GM18870 (cell line): ENCODE measurements around the gene CENPV.
"Not testable (repeated sequence)": the region's sequence is repeated elsewhere in the genome, so short reads cannot be mapped to it uniquely, and the experiment has no call there.

Experiments
- ATAC-seq: cut with Tn5 transposase; IDR thresholded peaks from one replicate; pipeline ENCODE4 v1.9.1; 2021; ENCODE audit warnings: moderate library complexity; ENCODE audit not compliant: unreplicated experiment

CENPV gene

GRCh38 chr17:16314859-16315258 lies 38.4 kb downstream of the CENPV start:
- ATAC-seq = no peak

GRCh38 chr17:16314189-16314588 lies 39.1 kb downstream of the CENPV start:
- ATAC-seq = no peak

DNA sequence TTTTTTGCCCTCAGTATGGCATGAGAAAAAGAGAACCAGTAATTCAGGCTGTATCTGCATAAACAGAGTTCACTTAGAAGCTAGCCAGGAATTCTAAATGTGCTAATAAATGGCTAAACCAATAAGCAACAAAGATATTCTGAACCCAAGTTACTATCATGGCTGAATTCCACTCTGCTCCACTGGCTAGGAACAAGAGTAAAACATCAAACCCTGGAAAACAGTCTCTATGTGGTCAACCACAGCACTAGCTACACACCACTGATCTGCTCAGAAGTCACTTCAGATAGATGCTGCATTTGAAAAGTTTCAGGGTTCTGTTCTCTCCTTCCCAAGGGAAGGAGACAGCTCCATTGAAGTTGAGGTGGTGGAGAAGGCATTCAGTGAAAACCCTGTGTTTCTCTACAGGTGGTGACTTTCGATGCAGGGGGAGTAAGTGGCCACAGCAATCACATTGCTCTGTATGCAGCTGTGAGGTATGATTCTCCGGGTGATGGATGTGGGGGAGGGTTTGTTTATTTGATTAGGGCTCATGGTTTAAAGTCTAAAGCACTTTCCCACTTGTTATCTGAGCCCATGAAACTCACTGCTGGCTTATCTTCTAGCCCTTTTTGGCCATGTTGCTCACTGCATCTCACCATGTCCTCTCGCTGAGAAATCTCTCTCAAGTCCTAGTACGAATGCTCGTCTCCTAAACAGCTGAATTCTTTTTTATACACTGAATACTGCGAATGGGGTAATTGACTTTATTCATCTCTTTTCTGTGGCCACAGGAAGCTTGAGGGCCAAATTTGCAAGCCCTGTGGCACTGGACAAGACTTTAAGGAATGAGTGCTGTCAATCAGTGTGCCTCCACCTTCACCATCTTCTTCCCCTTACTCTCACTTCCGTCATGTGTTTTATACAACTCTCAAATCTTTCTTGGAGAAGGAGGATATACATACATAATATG lies 39.9 kb downstream of the CENPV start:
- ATAC-seq = no peak

- not testable (repeated sequence) for ATAC-seq
These were observed 41.2 kb downstream of the CENPV start for GRCh38 chr17:16312061-16312460.

DNA sequence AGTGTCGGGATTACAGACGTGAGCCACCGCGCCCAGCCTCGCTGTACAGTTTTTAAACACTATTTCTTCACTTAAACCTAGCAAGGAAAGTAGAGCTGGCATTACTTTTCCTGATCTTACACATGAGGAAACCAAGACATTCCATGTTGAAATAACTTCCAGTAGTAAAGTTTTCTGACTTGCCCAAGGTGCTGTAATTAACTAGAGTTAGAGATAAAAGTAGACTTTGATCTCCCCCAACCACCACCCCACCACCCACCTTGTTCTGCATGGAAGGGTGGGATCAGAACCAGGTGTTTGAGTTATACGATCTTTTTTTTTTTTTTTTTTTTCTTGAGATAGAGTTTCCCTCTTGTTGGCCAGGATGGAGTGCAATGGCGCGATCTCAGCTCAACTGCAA lies 47.1 kb downstream of the CENPV start:
- ATAC-seq = no peak

GRCh38 chr17:16304830-16305229 lies 48.4 kb downstream of the CENPV start:
- ATAC-seq = no peak

- no peak for ATAC-seq
These were observed 50.4 kb downstream of the CENPV start for GRCh38 chr17:16302856-16303255.

DNA sequence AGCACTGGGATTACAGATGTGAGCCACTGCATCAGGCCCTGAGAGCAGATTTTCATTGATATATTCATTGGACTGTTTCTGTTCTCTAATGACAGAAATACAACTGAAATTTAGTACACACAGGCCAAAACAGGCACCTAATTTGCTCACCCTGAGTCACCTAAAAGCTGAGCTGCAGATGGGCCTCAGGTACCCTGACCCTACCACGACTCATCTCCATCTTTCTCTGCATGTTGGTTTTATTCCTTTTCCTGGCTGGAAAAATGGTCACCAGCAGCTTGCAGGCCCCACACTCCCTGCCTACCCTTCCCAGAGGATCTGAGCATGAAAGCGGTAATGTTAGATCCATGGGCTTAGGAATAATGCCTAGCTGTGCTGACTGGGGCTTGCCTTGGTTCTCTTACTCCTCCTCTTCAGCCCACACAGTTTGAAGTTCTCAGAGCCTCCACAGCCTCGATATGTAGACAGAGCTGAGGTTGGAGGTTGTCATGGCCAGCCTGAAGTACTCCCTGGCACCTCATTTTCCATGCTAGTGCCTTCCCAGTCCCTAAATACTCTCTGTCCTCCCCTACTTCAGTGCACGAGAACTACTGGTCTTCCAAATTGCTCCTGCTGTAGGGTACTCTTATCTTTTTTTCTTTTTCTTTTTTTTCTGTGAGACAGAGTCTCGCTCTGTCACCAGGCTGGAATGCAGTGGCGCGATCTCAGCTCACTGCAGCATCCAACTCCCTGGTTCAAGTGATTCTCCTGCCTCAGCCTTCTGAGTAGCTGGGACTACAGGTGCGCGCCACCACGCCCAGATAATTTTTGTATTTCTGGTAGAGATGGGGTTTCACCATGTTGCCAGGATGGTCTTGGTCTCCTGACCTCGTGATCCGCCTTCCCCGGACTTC lies 51.1 kb downstream of the CENPV start:
- no peak for ATAC-seq

DNA sequence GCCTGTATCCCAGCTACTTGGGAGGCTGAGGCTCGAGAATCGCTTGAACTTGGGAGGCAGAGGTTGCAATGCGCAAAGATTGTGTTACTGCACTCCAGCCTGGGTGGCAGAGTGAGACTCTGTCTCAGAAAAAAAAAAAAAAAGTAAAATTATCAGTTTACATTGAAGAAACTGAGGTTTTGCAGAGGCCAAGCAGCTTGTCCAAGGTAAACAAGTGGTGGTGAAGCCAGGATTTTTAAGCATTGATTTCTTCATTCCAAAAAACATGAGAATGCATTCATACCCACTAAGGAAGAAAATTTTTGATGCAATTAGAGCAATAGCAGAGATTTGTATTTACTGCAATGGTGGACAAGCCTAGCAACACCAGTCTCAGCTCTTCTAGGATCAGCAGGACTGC lies 52.7 kb downstream of the CENPV start:
- no peak for ATAC-seq

DNA sequence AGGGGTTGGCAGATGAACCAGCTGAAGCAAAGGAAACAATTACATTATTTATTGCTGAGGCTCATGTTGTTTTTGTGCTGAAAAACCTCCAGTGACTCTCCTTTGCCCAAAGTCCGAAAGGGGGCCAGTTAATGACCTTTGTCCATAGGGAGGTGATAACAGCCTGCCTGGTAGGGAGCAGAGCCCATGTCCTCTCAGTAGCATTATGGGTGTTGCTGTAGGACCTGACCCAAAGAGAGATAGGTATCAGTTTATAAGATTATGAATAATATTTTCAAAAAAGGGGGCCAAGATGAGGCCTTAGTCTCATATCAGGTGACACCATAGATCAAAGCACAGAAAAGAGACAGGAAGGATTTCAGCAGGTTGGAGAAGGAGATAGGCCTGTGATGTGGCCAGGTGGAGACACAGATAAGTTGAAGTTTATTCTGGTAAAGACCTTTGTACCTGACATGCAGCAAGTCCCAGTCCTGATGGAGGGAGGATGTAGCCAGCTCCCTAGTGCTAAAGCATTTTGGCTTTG lies 55.1 kb downstream of the CENPV start:
- ATAC-seq = no peak

GRCh38 chr17:16297367-16298139 lies 55.7 kb downstream of the CENPV start:
- no peak for ATAC-seq

GRCh38 chr17:16296072-16296471 lies 57.2 kb downstream of the CENPV start:
- ATAC-seq = not testable (repeated sequence)

GRCh38 chr17:16294560-16294959 lies 58.7 kb downstream of the CENPV start:
- no peak for ATAC-seq

- ATAC-seq = no peak
These were observed 59.3 kb downstream of the CENPV start for GRCh38 chr17:16293931-16294330.
